ENCODE data around the gene MT1B.

The MT1B gene

DNA sequence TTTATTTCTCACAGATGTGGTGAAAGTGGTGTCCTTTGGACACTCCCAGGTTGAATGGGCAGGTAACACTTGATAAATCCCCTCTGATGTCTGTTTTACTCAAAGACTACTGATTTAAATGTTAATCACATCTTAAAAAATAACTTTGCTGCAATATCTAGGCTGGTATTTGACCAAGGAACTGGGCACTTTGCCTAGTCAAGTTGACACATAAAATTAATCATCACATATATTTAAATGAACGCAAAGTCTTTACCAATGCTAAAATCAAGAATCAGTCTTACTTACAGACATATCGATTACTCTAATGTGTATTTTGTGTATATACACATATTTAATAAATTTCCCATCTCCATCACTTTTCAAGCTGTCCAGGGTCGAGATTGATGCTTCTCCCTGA is 36.3 kb upstream of the MT1B start:
- Histone ChIP-seq H4K20me1 (ENCODE audit: insufficient read depth, low read length) (no peaks in the 10 kb centered on the region), H3K4me1 (ENCODE audit: insufficient read depth, low read length) (peaks cover 8% of the 10 kb centered on the region), H2AFZ (ENCODE audit: low read depth, low read length) (no peak overlapping the region), H3K4me2 (ENCODE audit: insufficient read depth, low read length) (no peak overlapping the region), H3K9me3 (ENCODE audit: insufficient read depth, low read length, severe bottlenecking) (no peaks in the 10 kb centered on the region), H3K4me3 (ENCODE audit: low read depth in 1 of 2, low read length in 2 of 2) (no peak overlapping the region), H3K79me2 (ENCODE audit: insufficient read depth, low read length) (no peaks in the 10 kb centered on the region), H3K27ac (ENCODE audit: low read length) (no peak overlapping the region), H3K27me3 (ENCODE audit: insufficient read depth, low read length, poor library complexity) (peaks cover 7% of the 10 kb centered on the region), H3K36me3 (ENCODE audit: insufficient read depth, low read length) (no peaks in the 10 kb centered on the region), H3K9ac (ENCODE audit: low read depth, low read length) (no peak overlapping the region)
- no peak for DNase-seq
- TF ChIP-seq, protein P1, sequence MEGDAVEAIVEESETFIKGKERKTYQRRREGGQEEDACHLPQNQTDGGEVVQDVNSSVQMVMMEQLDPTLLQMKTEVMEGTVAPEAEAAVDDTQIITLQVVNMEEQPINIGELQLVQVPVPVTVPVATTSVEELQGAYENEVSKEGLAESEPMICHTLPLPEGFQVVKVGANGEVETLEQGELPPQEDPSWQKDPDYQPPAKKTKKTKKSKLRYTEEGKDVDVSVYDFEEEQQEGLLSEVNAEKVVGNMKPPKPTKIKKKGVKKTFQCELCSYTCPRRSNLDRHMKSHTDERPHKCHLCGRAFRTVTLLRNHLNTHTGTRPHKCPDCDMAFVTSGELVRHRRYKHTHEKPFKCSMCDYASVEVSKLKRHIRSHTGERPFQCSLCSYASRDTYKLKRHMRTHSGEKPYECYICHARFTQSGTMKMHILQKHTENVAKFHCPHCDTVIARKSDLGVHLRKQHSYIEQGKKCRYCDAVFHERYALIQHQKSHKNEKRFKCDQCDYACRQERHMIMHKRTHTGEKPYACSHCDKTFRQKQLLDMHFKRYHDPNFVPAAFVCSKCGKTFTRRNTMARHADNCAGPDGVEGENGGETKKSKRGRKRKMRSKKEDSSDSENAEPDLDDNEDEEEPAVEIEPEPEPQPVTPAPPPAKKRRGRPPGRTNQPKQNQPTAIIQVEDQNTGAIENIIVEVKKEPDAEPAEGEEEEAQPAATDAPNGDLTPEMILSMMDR (IDR thresholded peaks at IDR 0.05; ENCODE audit: borderline replicate concordance, extremely low read depth, low read length, poor library complexity, severe bottlenecking): no peak
- TF ChIP-seq EZH2 (IDR thresholded peaks at IDR 0.05; ENCODE audit: borderline replicate concordance, low read depth, low read length, severe bottlenecking): no peak
- no peak for ATAC-seq (ENCODE audit: insufficient read depth, low read depth)

- H4K20me1 ChIP-seq (ENCODE audit: insufficient read depth, low read length): no peaks in the 10 kb centered on the region
- H3K4me2 ChIP-seq (ENCODE audit: insufficient read depth, low read length): no peak overlapping the region
These were observed 35.0 kb upstream of the MT1B start for GRCh38 chr16:56616608-56617211.

DNA sequence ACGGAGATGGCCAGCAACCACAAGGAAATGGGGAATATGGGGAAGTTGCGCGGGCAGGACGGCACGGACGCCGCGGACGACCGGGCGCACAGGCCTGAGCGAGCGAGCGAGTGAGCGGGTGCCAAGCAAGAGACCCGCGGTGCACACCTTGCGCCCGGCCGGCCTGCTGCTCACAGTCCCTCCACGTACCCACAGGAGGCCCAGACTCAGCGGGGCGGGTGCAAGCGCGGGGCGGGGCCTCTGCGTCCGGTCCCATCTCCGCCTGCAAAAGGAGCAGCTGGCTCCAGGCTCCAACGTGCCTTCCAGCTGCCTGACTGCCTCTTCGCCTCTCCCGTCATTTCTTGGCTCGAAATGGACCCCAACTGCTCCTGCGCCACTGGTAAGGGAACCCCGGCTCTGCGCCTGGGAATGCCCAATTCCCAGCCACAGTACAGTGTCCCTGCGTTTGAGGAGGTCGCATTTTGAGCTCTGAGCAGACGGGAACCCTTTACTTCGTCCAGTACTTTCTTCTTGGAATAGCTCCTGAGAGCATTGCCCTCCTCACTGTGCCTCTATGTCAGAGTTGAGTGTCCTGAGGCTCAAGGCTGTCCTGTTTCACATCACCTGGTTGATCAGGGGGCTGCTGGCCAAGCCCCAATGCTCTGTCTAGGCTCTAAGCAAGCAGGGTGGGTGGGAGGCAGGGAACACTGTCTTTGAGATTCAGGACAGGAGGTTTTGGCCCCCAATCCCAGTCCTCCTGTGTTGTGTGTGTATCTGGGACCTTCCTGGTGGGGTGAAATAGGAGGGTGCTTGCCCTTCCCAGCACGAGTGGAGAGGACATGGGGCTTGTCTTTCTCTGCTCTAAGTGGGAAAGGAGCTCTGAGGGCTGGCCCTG is 34.2 kb upstream of the MT1B start:
- no peak for DNase-seq
- no peak overlapping the region for H3K4me2 ChIP-seq (ENCODE audit: insufficient read depth, low read length)
- H3K36me3 ChIP-seq (ENCODE audit: insufficient read depth, low read length): no peaks in the 10 kb centered on the region
- H3K27ac ChIP-seq (ENCODE audit: low read length): no peak overlapping the region
- no peaks in the 10 kb centered on the region for H4K20me1 ChIP-seq (ENCODE audit: insufficient read depth, low read length)
- H3K27me3 ChIP-seq (ENCODE audit: insufficient read depth, low read length, poor library complexity): peaks cover 7% of the 10 kb centered on the region
- H3K9me3 ChIP-seq (ENCODE audit: insufficient read depth, low read length, severe bottlenecking): no peaks in the 10 kb centered on the region
- no peaks in the 10 kb centered on the region for H3K4me1 ChIP-seq (ENCODE audit: insufficient read depth, low read length)
- no peak for ATAC-seq (ENCODE audit: insufficient read depth, low read depth)
- TF ChIP-seq EZH2 (IDR thresholded peaks at IDR 0.05; ENCODE audit: borderline replicate concordance, low read depth, low read length, severe bottlenecking): no peak
- TF ChIP-seq, protein P1 (IDR thresholded peaks at IDR 0.05; ENCODE audit: borderline replicate concordance, extremely low read depth, low read length, poor library complexity, severe bottlenecking): no peak
- H2AFZ ChIP-seq (ENCODE audit: low read depth, low read length): no peak overlapping the region
- H3K79me2 ChIP-seq (ENCODE audit: insufficient read depth, low read length): no peaks in the 10 kb centered on the region
- H3K9ac ChIP-seq (ENCODE audit: low read depth, low read length): no peak overlapping the region
- no peak overlapping the region for H3K4me3 ChIP-seq (ENCODE audit: low read depth in 1 of 2, low read length in 2 of 2)

More at GRCh38 chr16:56616608-56617211, 35.0 kb upstream of the MT1B start:
- no peaks in the 10 kb centered on the region for H3K9me3 ChIP-seq (ENCODE audit: insufficient read depth, low read length, severe bottlenecking)
- no peak overlapping the region for H2AFZ ChIP-seq (ENCODE audit: low read depth, low read length)
- no peak overlapping the region for H3K27ac ChIP-seq (ENCODE audit: low read length)
- no peaks in the 10 kb centered on the region for H3K36me3 ChIP-seq (ENCODE audit: insufficient read depth, low read length)
- H3K4me3 ChIP-seq (ENCODE audit: low read depth in 1 of 2, low read length in 2 of 2): no peak overlapping the region
- DNase-seq (no peak), ATAC-seq (ENCODE audit: insufficient read depth, low read depth) (no peak)
- no peaks in the 10 kb centered on the region for H3K79me2 ChIP-seq (ENCODE audit: insufficient read depth, low read length)
- H3K4me1 ChIP-seq (ENCODE audit: insufficient read depth, low read length): no peaks in the 10 kb centered on the region
- H3K9ac ChIP-seq (ENCODE audit: low read depth, low read length): no peak overlapping the region
- TF ChIP-seq, protein P1 (IDR thresholded peaks at IDR 0.05; ENCODE audit: borderline replicate concordance, extremely low read depth, low read length, poor library complexity, severe bottlenecking): no peak
- TF ChIP-seq EZH2 (IDR thresholded peaks at IDR 0.05; ENCODE audit: borderline replicate concordance, low read depth, low read length, severe bottlenecking): no peak
- peaks cover 7% of the 10 kb centered on the region for H3K27me3 ChIP-seq (ENCODE audit: insufficient read depth, low read length, poor library complexity)
